ENCODE results near the gene DDI2.
"Not testable (repeated sequence)": the region's sequence is repeated elsewhere in the genome, so short reads cannot be mapped to it uniquely, and the experiment has no call there.

The DDI2 gene

DNA sequence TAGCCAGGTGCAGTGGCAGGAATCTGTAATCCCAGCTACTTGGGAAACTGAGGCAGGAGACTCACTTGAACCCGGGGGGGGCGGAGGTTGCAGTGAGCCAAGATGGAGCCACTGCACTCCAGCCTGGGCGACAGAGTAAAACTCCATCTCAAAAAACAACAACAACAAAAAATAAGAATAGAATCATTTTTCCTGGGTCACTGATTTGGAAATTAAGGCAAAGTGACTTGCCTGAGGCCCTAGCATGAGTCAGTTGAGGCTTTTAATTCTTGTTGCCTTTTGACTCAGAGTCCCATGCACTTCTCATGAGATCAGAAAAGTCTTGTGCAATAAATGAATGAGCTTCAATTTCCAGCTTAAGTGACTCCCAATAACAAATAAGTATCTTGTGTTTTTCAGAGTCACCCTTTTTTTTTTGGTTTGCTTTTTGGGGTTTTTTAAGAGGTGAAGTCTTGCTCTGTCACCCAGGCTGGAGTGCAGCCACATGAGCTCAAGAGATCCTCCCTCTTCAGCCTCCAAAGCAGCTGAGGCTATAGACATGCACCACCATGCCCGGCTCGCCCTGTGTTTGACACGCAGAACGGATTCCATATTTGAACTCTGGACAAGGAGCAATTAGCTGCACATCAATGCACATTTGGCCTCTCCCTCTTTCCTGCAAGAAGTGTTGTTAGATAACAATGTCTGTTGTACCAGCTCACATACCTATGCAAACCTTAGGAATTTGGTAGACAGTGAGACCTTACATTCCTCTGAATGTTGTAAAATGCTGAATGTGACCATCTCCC lies 63.5 kb downstream of the DDI2 start:
- peak; percentile 96 for DNase-seq

DNA sequence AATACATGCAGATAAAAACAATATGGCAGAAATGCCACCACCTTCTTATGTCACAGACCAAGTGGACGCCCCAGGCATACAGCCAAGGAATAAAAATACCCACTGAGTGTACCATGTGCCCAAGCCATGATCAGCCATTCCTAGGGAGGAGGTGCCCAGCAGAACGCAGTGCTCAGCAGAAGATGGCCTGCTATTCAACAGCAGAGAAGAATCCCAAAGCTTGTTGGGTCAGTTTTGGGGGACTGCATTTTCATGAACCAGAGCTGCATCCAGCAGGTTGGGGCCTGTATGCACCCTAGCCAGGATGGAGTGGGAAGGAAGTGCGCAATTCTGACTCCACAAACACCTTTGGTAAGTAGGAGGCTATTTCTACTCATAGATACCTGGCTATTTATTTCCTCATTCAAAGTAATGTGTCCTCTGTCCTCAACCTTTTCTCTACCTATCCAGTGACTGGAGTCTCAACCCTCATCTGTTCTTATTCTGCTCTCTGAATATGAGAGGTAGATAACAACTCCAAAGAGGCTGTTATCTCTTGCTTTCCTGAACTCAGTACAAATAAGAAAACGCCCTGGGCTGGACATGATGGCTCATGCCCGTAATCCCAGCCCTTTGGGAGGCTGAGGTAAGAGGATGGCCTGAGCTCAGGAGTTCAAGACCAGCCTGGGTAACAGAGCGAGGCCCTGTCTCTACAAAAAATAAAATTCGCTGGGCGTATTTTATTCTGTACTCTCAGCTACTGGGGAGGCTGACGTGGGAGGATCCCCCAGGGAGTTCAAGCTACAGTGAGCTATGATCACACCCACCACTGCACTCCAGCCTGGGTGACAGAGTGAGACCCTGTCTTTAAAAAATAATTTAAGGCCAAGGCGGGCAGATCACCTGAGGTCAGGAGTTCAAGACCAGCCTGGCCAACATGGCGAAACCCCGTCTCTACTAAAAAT lies 64.4 kb downstream of the DDI2 start:
- DNase-seq: no peak

- no peak for DNase-seq
Observed at GRCh38 chr1:15682936-15683341, 65.7 kb downstream of the DDI2 start.

DNA sequence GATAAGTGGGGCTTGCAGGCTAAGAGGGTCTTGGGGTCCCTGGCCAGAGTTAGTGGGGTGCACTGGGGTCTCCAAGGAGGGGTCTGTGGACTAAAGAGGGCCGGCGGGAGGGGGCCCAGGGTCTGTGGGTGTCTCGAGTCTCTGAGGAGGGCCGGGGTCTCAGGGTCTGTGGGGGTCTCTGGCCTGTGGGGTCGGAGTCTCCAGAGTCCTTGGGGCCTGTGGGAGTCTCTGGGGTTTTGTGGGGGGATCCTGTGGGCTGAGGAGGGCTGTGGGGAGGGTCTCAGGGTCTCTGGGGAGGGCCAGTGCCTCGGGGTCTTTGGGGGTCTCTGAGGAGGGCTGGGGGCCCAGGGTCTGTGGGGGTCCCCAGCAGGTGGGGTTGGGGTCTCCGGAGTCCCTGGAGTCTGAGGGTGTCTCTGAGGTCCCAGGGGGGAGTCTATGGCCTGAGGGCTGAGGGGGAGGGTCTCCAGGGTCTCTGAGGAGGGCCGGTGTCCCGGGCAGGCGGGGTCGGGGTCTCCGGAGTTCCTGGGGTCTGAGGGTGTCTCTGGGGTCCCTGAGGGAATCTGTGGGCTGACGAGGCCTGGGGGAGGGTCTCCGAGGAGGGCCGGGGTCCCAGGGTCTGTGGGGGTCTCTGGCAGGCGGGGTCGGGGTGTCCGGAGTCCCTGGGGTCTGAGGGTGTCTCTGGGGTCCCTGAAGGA lies 66.2 kb downstream of the DDI2 start:
- DNase-seq: no peak

DNA sequence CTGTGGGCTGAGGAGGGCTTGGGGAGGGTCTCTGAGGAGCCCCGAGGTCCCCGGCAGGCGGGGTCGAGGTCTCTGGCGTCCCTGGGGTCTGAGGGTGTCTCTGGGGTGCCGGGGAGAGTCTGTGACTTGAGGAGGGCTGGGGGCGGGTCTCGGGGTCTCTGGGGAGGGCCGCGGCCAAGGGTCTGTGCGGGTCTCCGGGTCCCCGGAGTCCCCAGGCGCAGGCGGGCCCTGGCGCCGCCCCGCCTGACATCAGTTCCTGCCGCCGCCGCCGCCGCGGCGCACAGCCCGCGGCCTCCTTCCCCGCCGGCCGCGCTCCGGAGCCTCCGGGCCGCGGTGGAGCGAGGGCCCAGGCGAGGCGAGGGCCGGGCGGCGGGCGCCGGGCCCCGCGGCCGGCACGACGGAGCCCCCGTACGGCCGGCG lies 66.8 kb downstream of the DDI2 start, which contains the start of gene PLEKHM2:
Gene PLEKHM2, plus strand, starts transcription at position 279 of the 420 bp plus-strand sequence. CDS start 239 bp downstream, outside the sequence.
- peak; percentile 42 for DNase-seq

DNA sequence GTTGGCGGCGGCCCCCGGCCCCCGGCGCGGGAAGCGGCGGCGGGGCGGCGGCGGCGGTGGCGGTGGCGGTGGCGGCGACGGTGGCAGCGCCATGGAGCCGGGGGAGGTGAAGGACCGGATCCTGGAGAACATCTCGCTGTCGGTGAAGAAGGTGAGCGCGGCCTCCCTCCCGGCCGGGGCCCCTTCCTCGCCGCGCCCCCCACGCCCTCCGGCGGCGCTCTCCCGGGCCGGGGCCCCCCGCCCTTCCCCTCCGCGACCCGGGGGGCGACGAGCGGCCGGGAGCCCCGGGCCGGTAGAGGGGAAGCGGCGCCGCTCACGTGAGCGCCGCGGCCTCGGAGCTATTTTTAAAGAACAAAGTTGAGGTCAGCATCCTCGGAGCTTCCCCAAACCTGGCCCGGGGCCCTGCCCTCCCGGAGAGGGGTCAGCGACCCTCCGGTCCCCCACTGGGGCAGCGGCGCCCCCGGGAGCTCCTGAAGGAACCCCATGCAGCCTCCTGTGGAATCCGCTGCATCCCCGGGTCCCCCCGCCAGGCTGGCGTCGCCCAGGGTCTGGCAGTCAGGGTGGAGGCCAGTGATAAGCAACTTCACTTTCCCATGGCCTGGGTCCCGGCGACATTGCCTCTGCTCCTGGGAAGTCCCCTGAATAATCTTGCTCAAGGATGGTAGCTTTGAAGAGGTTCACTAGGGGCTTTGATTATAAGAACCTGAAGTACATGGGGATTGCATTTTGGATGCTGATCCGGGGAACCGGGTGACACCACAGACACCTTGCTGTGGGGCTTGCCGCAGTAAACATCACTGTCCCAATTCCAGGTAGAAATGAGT lies 67.4 kb downstream of the DDI2 start:
- no peak for DNase-seq

GRCh38 chr1:15685820-15686219 lies 68.6 kb downstream of the DDI2 start:
- DNase-seq: no peak

GRCh38 chr1:15687446-15687845 lies 70.2 kb downstream of the DDI2 start:
- no peak for DNase-seq

GRCh38 chr1:15690317-15690716 lies 73.1 kb downstream of the DDI2 start:
- DNase-seq: no peak

- no peak for DNase-seq
Observed at GRCh38 chr1:15691434-15692032, 74.3 kb downstream of the DDI2 start.

- no peak for DNase-seq
Observed at GRCh38 chr1:15692121-15692682, 74.9 kb downstream of the DDI2 start.

DNA sequence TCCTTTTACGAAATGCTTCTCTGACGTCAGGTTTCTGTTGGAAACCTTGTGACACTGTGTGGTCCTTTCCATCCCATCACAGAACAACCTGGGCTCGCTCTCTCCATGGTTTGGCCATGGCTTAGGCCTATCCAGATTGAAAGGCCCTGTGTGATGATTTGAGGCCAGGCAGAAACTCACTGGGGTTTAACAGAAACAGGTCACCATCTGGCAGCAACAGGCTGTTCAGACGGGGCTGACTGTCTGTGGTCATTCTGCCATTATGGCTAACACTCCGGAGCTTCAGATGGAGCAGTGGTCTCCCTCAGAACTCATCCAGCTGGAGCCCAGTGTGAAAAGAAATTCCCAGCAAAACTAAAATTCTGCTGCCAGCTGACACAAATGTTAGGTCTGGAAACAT lies 76.1 kb downstream of the DDI2 start:
- no peak for DNase-seq

GRCh38 chr1:15696956-15697521 lies 79.8 kb downstream of the DDI2 start:
- no peak for DNase-seq

GRCh38 chr1:15698201-15698600 lies 80.9 kb downstream of the DDI2 start:
- no peak for DNase-seq

- DNase-seq: not testable (repeated sequence)
Observed at GRCh38 chr1:15699321-15699720, 82.1 kb downstream of the DDI2 start.

- no peak for DNase-seq
Observed at GRCh38 chr1:15700508-15700907, 83.2 kb downstream of the DDI2 start.

DNA sequence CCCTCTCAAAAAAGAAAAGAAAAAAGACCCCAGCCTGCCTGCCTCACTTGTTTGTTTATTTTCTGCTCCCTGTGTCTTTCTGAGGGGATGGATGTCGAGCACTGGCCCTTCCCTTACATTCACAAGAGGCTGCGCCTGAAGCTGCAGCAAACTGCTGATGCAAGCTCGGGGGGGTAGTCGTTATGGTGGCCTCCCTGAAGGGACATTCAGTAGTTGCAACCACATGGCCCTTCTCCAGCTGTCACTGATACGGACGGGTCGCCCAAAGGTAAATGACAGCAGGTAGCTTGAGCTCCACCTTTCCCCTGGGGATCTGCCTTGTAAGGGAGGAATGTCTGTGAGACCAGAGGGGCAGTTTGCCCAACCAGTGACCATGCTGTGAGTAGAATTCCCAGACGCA lies 84.5 kb downstream of the DDI2 start:
- no peak for DNase-seq

DNA sequence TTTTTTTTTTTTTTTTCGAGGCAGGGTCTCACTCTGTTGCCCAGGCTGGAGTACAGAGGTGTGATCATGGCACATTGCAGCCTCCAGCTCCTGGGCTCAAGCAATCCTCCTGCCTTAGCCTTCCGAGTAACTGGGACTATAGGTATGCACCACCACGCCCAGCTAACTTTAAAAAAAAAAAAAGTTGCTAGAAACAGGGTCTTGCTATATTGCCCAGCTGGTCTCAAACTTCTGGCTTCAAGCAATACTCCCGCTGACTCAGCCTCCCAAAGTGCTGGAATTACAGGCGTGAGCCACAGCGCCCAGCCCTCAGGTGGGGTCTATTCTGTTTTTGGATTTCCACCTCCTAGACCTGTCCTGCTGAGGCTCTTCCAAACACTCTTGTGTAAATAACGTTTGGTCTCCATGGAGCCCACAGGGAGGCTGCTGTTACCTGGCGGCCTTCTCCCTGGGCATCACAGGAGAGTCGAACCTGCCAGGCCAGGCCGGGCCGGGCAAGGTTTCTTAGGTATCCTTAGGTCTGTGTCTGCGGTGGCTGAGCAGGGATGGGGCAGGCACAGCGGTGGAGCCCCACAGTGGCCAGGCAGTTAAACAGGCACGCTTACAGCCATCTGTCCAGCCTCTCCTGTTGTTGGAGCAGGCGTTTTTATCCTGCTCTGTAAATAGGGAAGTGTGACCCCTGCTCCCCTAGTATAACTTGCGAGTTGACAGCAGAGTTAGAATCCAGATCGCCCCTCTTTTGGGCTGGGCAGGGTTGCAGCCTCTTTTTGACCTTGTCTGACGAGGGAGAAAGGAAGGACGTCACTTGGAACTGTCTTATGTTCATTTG lies 85.7 kb downstream of the DDI2 start:
- DNase-seq: peak; percentile 35

GRCh38 chr1:15703562-15703961 lies 86.3 kb downstream of the DDI2 start:
- DNase-seq: peak; percentile 92

- no peak for DNase-seq
Observed at GRCh38 chr1:15704526-15705183, 87.4 kb downstream of the DDI2 start.

Data from HCEC 1CT (cell line).